Right atrium auricular region (tissue), 2 donors: ENCODE results near the gene PABPC3. TPM values are rescaled to one million over a fixed set of nuclear protein-coding genes. Genes with fewer than 3 reads are reported as not detected.
A peak's percentile ranks its signal among the peaks of the same experiment; 100 is the strongest.

ENCODE experiments used
- DNase-seq: peaks from one replicate; pipeline ENCODE4 v3.0.0-alpha.2; 2019; ENCODE audit warnings: low spot score
- H3K27ac ChIP-seq, 2 donors: fragments of 200-600 bp; sonication (generic); 1 replicate in 1 of 2; 2 replicates in 1 of 2; pipeline ENCODE4 v1.5.1; 2016 to 2019
- H3K27me3 ChIP-seq, 2 donors: fragments of 200-600 bp; sonication (generic); one replicate each; pipeline versions ENCODE4 v1.5.1 to v1.6.0; 2017 to 2019
- H3K36me3 ChIP-seq: fragments of 200-600 bp; sonication (generic); one replicate; pipeline ENCODE4 v1.5.1; 2016
- H3K4me1 ChIP-seq, 2 donors: fragments of 200-600 bp; sonication (generic); one replicate each; pipeline versions ENCODE4 v1.5.1 to v1.6.0; 2017 to 2019
- H3K4me3 ChIP-seq, 2 donors: fragments of 200-600 bp; sonication (generic); 1 replicate in 1 of 2; 2 replicates in 1 of 2; pipeline ENCODE4 v1.5.1; 2017 to 2019; ENCODE audit warnings: mild to moderate bottlenecking in 1 of 2, moderate library complexity in 1 of 2
- H3K9me3 ChIP-seq, 2 donors: fragments of 200-600 bp; sonication (generic); one replicate each; pipeline ENCODE4 v1.5.1; 2019
- total RNA-seq, 2 donors: library from RNA; depleted of rRNA; stranded (reverse); fragments of >200 nt; gene quantifications; one replicate each; pipeline ENCODE4 v1.1.0, GENCODE V29; 2016
- TF ChIP-seq, protein P1 (sequence below), 2 donors: fragments of 200-600 bp; sonication (generic); IDR thresholded peaks; one replicate each; pipeline ENCODE4 v1.5.1; 2019; ENCODE audit warnings: antibody characterized with exemption in 2 of 2

Gene PABPC3
- total RNA-seq, 2 donors from 2014 or later = not detected

DNA sequence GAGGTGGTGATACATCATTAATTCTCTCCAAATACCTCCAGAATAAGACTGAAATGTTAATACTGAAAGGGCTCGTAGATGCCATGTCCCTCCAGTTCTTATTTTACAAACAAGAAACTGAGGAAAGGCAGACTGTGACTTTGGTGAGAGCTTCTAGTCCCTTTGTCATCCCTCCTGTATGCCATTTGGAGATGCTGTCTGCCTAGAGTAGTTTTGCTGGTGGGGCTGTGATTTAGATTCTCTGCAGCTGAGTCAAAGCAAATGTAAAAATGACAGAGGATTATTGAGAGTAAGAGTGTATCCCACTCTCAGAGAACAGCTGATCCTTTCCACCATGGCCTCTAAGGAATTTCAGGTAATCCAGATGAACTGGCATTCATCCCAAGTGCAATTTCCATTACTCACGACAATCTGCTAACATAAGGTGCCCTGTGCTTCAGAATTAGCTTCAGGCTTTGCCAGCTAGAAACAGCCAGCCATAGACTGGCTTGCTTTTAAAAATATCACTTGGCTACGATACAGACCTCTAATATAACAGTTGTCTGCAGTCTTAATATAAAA is 16.8 kb downstream of the PABPC3 start:
- Histone ChIP-seq H3K27ac (no peak overlapping the region), H3K9me3 (no peaks in the 10 kb centered on the region), H3K4me3 (no peak overlapping the region), H3K4me1 (no peaks in the 10 kb centered on the region), H3K27me3 (no peaks in the 10 kb centered on the region), H3K36me3 (no peaks in the 10 kb centered on the region)
- TF ChIP-seq, protein P1, sequence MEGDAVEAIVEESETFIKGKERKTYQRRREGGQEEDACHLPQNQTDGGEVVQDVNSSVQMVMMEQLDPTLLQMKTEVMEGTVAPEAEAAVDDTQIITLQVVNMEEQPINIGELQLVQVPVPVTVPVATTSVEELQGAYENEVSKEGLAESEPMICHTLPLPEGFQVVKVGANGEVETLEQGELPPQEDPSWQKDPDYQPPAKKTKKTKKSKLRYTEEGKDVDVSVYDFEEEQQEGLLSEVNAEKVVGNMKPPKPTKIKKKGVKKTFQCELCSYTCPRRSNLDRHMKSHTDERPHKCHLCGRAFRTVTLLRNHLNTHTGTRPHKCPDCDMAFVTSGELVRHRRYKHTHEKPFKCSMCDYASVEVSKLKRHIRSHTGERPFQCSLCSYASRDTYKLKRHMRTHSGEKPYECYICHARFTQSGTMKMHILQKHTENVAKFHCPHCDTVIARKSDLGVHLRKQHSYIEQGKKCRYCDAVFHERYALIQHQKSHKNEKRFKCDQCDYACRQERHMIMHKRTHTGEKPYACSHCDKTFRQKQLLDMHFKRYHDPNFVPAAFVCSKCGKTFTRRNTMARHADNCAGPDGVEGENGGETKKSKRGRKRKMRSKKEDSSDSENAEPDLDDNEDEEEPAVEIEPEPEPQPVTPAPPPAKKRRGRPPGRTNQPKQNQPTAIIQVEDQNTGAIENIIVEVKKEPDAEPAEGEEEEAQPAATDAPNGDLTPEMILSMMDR (IDR thresholded peaks at IDR 0.05) = no peak
- no peak for DNase-seq

DNA sequence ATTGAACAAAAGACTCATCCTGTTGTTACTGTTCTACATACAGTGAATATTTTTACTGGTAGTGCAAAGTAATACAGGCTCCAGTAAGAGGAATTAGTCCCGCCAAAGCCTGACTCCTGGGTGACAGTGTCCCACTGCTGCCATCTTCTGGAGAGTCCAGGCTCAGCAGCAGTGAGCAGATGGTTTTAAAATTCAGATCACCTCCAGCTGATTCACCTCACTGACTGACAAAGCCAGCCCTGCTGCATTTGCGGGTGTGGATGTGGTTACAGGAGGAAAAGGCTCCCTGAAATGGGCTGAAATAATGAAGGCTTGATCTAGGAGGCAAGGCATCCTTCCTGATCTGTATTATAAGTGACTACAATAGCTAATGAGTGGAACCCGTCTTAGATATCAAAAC is 18.3 kb downstream of the PABPC3 start:
- Histone ChIP-seq H3K27ac (no peak overlapping the region), H3K9me3 (no peaks in the 10 kb centered on the region), H3K4me3 (no peak overlapping the region), H3K36me3 (no peaks in the 10 kb centered on the region), H3K27me3 (no peaks in the 10 kb centered on the region), H3K4me1 (no peaks in the 10 kb centered on the region)
- TF ChIP-seq, protein P1 (IDR thresholded peaks at IDR 0.05) = peak; percentile 59 to 83
- DNase-seq = peak; percentile 64

DNA sequence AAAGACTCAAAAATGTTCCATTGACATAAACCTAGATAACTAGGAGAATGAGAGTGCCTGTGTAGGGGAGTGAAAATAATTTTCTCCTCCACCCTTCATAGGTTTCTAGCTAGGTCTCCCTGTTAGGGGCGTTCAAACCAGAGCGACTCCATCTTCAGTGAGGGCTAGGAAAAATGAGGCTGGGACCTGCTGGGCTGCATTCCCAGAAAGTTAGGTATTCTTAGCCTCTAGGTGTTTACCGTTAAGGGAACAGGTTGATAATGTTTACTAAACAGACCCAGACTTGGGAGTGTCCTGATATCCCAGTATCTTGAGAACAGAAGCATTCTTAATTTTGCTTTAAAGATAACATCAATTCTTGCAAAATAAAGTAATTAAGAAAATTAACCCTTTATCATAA is 20.1 kb downstream of the PABPC3 start:
- no peaks in the 10 kb centered on the region for H3K27me3 ChIP-seq
- H3K4me3 ChIP-seq = no peak overlapping the region
- no peaks in the 10 kb centered on the region for H3K36me3 ChIP-seq
- H3K4me1 ChIP-seq = no peaks in the 10 kb centered on the region
- no peak for DNase-seq
- H3K27ac ChIP-seq = no peak overlapping the region
- TF ChIP-seq, protein P1 (IDR thresholded peaks at IDR 0.05) = no peak
- no peaks in the 10 kb centered on the region for H3K9me3 ChIP-seq

DNA sequence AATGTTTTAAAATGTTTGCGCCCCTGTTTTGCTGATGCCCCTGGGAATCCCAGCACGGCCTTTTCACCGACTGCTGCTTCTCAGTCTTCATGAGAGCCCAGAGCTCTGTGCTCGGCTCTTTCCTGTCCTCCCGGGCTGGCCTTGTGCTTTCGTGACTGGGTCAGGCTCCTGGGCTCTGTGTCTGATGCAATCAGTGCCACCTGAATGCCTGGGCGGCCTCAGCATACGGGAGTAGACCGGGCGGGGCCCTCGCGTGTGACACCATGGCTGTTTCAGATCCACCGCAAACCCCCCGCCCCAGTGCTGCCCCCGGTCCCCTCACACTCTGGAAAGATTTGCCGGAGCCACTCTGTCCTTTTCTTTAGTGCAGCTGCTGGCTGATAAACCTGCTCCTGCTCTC is 21.4 kb downstream of the PABPC3 start:
- no peaks in the 10 kb centered on the region for H3K36me3 ChIP-seq

DNA sequence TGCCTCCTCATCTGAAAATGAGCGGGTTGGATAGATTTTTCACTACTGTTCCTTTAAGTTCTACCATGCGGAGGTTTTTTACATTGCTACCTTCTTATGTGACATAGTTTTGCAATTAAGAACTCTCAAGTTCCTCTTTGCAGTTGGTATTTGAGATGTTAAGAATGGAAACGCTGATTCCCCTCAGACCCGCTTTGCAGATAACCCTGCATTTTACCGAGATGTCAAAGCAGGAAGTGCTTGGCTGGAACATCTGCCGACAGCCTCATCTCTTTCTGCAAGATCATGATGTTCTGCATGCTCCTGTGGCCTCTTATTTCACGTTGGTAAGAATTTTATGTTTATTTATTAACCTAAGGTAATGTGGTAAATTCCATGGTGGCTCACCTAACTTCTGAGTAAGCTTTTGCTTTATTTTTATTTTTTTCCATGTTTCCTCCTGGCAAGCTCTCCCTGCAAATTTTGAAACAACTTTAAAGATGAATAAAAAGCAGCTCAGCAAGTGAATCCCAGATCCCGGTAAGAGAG is 22.5 kb downstream of the PABPC3 start:
- no peak for DNase-seq
- TF ChIP-seq, protein P1 (IDR thresholded peaks at IDR 0.05) = no peak
- Histone ChIP-seq H3K27ac (no peak overlapping the region), H3K4me1 (no peaks in the 10 kb centered on the region), H3K9me3 (peaks cover 0 to 8% of the 10 kb centered on the region in 2 donors), H3K27me3 (no peaks in the 10 kb centered on the region), H3K4me3 (no peak overlapping the region), H3K36me3 (no peaks in the 10 kb centered on the region)

More for the DNA sequence above, 21.4 kb downstream of the PABPC3 start:
- Histone ChIP-seq H3K27me3 (no peaks in the 10 kb centered on the region), H3K27ac (no peak overlapping the region), H3K4me3 (no peak overlapping the region), H3K4me1 (no peaks in the 10 kb centered on the region), H3K9me3 (peaks cover 0 to 4% of the 10 kb centered on the region in 2 donors)
- DNase-seq = no peak
- TF ChIP-seq, protein P1 (IDR thresholded peaks at IDR 0.05) = no peak

DNA sequence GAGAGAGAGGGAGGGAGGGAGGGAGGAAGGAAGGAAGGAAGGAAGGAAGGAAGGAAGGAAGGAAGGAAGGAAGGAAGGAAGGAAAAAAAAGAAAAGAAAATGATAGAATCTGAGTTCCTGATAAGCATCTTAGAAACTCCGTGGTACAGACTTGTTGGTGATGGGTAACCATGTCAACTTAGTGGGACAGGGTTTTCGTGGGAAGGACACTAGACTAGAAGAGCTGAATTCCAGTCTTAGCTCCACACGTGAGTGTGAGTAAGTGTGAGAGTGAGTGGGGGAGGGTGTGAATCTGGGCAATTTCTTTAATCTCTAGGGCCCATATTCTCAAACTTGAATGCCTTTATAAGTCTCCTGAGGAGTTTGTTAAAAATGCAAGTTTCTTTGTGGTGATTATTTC is 35.0 kb downstream of the PABPC3 start:
- Histone ChIP-seq H3K4me3 (no peak overlapping the region), H3K4me1 (no peaks in the 10 kb centered on the region), H3K36me3 (no peaks in the 10 kb centered on the region), H3K27me3 (no peaks in the 10 kb centered on the region), H3K9me3 (peaks cover 0 to 18% of the 10 kb centered on the region in 2 donors), H3K27ac (no peak overlapping the region)
- TF ChIP-seq, protein P1 (IDR thresholded peaks at IDR 0.05) = no peak
- DNase-seq = no peak
